ENCODE data around the gene MED13.

MED13 gene

DNA sequence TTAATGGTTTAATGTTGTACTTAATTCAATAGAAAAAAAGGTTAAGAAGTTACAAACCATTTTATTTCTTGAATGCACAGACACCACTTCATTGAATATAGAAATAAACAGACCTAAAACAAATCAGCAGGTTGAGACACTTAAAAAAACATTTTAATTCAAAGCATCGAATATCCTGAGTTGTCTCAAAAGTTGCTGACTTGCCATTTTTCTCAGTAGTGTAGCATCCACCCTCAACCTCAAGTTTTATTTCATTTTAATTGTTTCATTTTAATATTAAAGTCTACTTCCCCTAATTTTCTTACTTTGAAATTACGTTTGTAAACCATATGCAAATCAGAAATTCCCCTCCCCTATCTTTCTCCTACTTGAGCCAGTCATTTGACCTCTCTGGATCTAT is 5.8 kb upstream of the MED13 start:
- Histone ChIP-seq H3K4me3 (no peak overlapping the region), H3K27ac (no peak overlapping the region), H3K9me3 (ENCODE audit: low read depth, low read length) (no peaks in the 10 kb centered on the region), H3K36me3 (ENCODE audit: insufficient read depth, low read length) (no peaks in the 10 kb centered on the region), H3K9ac (ENCODE audit: insufficient read length) (no peak overlapping the region)
- TF ChIP-seq FOXP2 (optimal IDR thresholded peaks at IDR 0.05; ENCODE audit: control extremely low read depth, extremely low read length, insufficient read depth): no peak
- no peak for TF ChIP-seq POLR2AphosphoS5 (IDR thresholded peaks at IDR 0.05; ENCODE audit: borderline replicate concordance, low read depth, low read length)
- no peak for TF ChIP-seq EZH2 (IDR thresholded peaks at IDR 0.05)
- DNase-seq (ENCODE audit: low read depth, low spot score): no peak

DNA sequence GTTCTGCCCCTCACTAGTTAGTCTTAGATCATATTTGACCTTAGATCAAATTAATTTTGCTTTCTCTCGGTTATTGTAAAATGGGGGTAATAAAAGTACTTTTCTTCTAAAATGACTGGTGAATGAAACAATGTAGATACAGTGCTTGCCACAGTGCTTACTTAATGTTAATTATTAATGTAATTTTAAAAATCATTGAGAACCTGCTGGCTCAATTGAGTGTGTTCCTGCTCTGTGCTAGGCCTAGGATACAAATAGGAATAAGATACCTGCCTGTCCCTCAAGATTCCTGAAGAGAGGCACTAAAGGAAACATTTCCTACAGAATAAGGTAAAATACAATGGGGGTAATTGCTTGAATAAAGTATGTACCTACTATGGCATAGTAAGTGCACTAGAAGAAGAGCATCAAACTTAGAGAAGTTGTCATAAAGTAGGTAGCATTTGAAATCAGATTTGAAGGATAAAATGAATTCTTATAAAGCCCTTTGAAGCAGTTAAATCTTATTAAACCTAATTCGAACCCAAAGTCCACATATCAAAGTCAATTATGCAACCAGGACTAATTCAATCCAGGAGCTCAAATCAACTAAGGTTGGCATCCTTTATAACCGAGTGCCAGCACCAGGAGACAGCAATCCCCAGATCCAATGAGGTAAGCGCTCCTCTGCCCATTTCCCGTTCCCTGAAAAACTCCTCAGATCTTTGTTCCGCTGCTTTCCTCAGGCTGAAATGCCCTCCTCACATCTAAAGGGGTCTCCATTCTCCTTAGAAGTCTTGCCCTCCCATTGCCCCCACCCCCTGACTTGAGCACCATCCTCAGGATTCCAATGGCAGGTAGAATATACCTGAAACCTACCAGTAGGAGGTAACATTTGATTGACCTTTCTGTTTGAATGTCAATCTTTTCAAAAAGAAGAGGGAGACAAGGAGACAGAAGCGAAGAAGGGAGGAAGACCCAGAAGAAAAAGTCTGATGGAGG is 2.4 kb upstream of the MED13 start:
- DNase-seq (ENCODE audit: low read depth, low spot score): no peak
- Histone ChIP-seq H3K9me3 (ENCODE audit: low read depth, low read length) (no peaks in the 10 kb centered on the region), H3K27ac (no peak overlapping the region), H3K9ac (ENCODE audit: insufficient read length) (no peak overlapping the region), H3K36me3 (ENCODE audit: insufficient read depth, low read length) (peaks cover 5% of the 10 kb centered on the region), H3K4me3 (no peak overlapping the region)
- no peak for TF ChIP-seq POLR2AphosphoS5 (IDR thresholded peaks at IDR 0.05; ENCODE audit: borderline replicate concordance, low read depth, low read length)
- no peak for TF ChIP-seq FOXP2 (optimal IDR thresholded peaks at IDR 0.05; ENCODE audit: control extremely low read depth, extremely low read length, insufficient read depth)
- no peak for TF ChIP-seq EZH2 (IDR thresholded peaks at IDR 0.05)

DNA sequence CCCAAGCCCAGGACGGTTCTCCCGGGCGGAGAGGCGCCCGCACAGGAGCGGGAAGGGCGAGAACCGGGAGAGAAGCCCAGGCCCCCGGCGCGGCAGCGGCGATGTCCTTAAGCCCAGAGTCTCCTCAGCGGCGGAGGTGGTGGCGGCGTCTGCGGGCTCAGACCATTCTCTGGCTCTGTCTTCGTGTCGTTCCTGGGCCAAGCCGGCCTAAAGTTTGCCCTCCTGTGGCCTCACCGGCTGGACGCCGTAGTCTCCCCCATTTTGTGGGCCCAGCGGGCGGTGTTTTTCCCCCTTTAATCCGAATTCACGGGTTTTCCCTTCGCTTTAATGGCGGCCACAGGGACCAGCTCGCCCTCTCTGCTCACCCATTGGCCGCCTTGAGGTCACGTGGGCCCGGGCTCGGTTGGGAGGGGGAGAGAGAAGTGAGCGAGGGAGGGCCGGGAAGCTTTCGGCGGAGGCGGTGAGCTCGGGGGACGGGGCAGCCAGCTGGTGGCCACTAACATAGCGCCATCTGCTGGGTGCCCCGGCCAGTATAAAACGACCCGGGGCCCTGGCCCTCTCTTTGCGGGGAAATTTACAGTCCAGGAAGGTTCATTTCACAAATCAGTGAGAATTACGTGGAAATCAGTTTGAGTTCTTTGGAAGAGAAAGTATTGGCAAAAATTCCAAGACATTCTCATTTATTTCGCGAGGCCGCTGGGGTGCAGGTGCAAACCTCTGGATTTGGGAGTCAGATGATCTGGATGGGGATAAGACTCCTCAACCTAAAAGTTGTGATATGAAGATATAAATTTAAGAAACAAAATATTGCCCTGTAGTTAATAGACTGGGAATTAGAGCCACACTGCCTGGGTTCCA is 762 bp upstream of the MED13 start:
- TF ChIP-seq EZH2 (IDR thresholded peaks at IDR 0.05): no peak
- peak; percentile 94 for TF ChIP-seq POLR2AphosphoS5 (IDR thresholded peaks at IDR 0.05; ENCODE audit: borderline replicate concordance, low read depth, low read length)
- peak; percentile 71 for DNase-seq (ENCODE audit: low read depth, low spot score)

DNA sequence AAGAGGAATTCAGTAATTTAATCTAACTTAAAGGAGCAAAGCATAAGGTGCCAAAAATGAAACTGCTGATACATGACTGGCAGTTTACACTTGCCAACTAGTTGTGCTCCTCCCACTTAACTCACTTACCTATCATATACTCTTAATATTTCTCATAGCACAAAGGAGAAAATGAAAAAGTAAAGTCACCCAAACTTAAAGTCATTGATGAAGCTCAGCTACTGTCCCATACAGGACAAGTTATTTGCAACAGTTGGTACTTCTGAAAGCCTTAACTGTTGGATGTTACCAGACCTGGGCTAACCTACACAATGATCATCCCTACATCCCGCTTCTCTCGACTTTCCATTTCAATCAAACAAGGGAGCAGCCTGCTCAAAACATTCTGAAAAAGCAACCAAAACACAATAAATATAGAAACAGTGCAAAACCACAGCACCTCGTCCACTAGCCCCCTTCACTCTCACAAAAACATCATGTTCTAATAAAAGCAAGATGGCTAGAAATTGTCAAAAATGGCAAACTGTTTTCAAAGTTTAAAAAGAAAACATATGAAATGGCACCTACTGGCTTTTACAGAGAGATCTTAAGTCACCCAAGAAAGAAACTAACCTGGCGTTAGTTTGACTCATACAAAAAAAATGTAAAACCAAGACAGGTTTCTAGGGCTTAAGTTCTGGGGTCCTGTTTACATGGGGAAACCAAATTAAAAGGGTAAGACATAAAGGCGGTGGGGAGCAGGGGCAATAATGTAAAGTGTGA is 868 bp downstream of the MED13 start:
- TF ChIP-seq POLR2AphosphoS5 (IDR thresholded peaks at IDR 0.05; ENCODE audit: borderline replicate concordance, low read depth, low read length): no peak
- TF ChIP-seq FOXP2 (optimal IDR thresholded peaks at IDR 0.05; ENCODE audit: control extremely low read depth, extremely low read length, insufficient read depth): no peak
- TF ChIP-seq EZH2 (IDR thresholded peaks at IDR 0.05): no peak
- H3K9ac ChIP-seq (ENCODE audit: insufficient read length): peak overlapping the region; percentile 83
- H3K9me3 ChIP-seq (ENCODE audit: low read depth, low read length): no peaks in the 10 kb centered on the region
- peaks cover 25% of the 10 kb centered on the region for H3K36me3 ChIP-seq (ENCODE audit: insufficient read depth, low read length)
- DNase-seq (ENCODE audit: low read depth, low spot score): no peak
- no peak overlapping the region; the same call in 1 of the 2 replicates for H3K27ac ChIP-seq
- peak overlapping the region; percentile 98 for H3K4me3 ChIP-seq

More for the DNA sequence above, 762 bp upstream of the MED13 start:
- peak overlapping the region; percentile 96 for H3K4me3 ChIP-seq
- no peaks in the 10 kb centered on the region for H3K9me3 ChIP-seq (ENCODE audit: low read depth, low read length)
- H3K36me3 ChIP-seq (ENCODE audit: insufficient read depth, low read length): peaks cover 18% of the 10 kb centered on the region
- H3K9ac ChIP-seq (ENCODE audit: insufficient read length): peak overlapping the region; percentile 97
- peak overlapping the region; percentile 91 for H3K27ac ChIP-seq

DNA sequence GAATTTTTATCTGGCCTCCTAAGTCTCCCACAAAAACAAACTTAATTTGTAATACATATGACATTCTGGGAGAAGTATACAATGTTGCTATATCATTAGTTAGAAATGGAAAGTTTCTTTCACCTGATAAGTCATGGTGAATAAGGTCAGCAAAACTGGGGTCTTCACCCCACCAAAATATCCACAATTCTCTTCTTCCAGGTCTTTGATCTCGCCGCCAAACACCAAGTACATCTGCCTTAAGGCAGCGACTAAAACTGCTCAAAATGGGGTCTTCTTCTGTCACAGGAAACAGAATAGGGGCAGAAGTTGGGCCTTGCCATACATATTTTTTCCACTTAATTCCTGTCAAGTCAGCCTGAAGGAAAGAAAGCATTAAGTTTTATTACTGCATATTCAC is 2.1 kb downstream of the MED13 start:
- peaks cover 32% of the 10 kb centered on the region for H3K36me3 ChIP-seq (ENCODE audit: insufficient read depth, low read length)

DNA sequence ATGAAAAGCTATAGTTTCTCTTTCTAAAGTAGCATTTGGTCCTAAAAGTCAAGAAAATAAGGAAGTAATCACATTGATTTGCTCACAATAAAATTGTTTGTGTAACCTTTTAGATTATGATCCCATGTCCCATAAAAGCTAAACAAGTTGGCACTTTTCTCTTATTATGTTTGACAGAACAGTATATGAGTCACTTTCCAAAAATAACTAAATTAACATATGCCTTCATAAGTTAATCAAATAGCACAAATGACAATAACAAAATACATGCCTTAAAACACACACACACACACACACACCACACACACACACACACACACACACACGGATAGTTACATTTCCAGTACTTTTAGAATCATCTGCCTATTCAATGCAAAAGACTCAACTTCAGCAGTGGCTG is 2.8 kb downstream of the MED13 start:
- TF ChIP-seq EZH2 (IDR thresholded peaks at IDR 0.05) (no peak), POLR2AphosphoS5 (IDR thresholded peaks at IDR 0.05; ENCODE audit: borderline replicate concordance, low read depth, low read length) (no peak), FOXP2 (optimal IDR thresholded peaks at IDR 0.05; ENCODE audit: control extremely low read depth, extremely low read length, insufficient read depth) (no peak)
- Histone ChIP-seq H3K36me3 (ENCODE audit: insufficient read depth, low read length) (peaks cover 39% of the 10 kb centered on the region), H3K27ac (no peak overlapping the region), H3K9ac (ENCODE audit: insufficient read length) (peak overlapping the region; percentile 83), H3K9me3 (ENCODE audit: low read depth, low read length) (no peaks in the 10 kb centered on the region), H3K4me3 (peak overlapping the region; percentile 98)
- no peak for DNase-seq (ENCODE audit: low read depth, low spot score)

More for the DNA sequence above, 2.1 kb downstream of the MED13 start:
- peak overlapping the region; percentile 98 for H3K4me3 ChIP-seq
- no peak overlapping the region; the same call in 1 of the 2 replicates for H3K27ac ChIP-seq
- H3K9me3 ChIP-seq (ENCODE audit: low read depth, low read length): no peaks in the 10 kb centered on the region
- TF ChIP-seq POLR2AphosphoS5 (IDR thresholded peaks at IDR 0.05; ENCODE audit: borderline replicate concordance, low read depth, low read length) (no peak), EZH2 (IDR thresholded peaks at IDR 0.05) (no peak), FOXP2 (optimal IDR thresholded peaks at IDR 0.05; ENCODE audit: control extremely low read depth, extremely low read length, insufficient read depth) (no peak)
- no peak for DNase-seq (ENCODE audit: low read depth, low spot score)
- H3K9ac ChIP-seq (ENCODE audit: insufficient read length): peak overlapping the region; percentile 83

DNA sequence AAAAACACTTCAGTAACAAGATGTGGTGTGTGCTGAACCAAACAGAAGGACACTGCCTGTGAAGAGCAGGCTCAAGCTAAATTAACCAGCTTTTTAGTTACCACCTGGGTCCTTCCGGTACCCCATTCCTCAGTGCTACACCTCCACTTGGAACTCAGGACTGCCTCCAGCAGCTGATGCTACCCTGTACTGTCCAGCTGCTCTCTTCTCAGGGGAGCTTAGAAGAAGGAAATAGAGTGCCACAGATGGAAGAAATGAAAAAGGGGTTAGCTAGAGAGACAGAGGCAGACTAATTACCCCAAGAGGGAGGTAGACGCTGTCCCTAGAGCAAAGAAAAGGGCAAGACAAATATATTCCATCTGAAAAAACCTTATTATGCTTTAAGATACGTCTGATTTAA is 5.7 kb downstream of the MED13 start:
- no peak overlapping the region for H3K4me3 ChIP-seq
- no peak for DNase-seq (ENCODE audit: low read depth, low spot score)
- H3K9me3 ChIP-seq (ENCODE audit: low read depth, low read length): no peaks in the 10 kb centered on the region
- TF ChIP-seq EZH2 (IDR thresholded peaks at IDR 0.05) (no peak), POLR2AphosphoS5 (IDR thresholded peaks at IDR 0.05; ENCODE audit: borderline replicate concordance, low read depth, low read length) (no peak)
- peaks cover 63% of the 10 kb centered on the region for H3K36me3 ChIP-seq (ENCODE audit: insufficient read depth, low read length)
- H3K27ac ChIP-seq: no peak overlapping the region; the same call in 1 of the 2 replicates
- H3K9ac ChIP-seq (ENCODE audit: insufficient read length): peak overlapping the region; percentile 29
